K562 (cell line): Measurements from ENCODE around the gene EEF2K. TPM values are rescaled to one million over a fixed set of nuclear protein-coding genes. Genes with fewer than 3 reads are reported as not detected.

Experiments used
- ATAC-seq: fragments of 200-7000 bp; cut with Tn5 transposase; 3 replicates; pipeline ENCODE4 v1.9.1; 2020; ENCODE audit warnings: moderate library complexity
- BruUV-seq: library from RNA; stranded (reverse); fragments of 400-500 nt; replicated peaks from 2 replicates; lab custom pipeline; 2021; lab: Mats Ljungman, UMichigan
- CTCF ChIA-PET: fragments of 300-600 bp; formaldehyde crosslinking; extraction: SDS; loops from one replicate; lab custom pipeline; 2021; ENCODE audit warnings: low intra/inter-chr PET ratio; lab: Yijun Ruan, JAX
- POLR2A ChIA-PET: fragments of 300-600, 350-650 bp; sonication (Branson Sonifier 250); formaldehyde crosslinking; extraction: SDS; loops from one replicate; lab custom pipeline; 2021; ENCODE audit warnings: antibody characterized with exemption, inconsistent platforms; lab: Yijun Ruan, JAX
- DNase-seq, 4 experiments: peaks; one replicate each; pipeline versions ENCODE4 v3.0.0 to v3.0.0-alpha.2; 2011 to 2018; ENCODE audit warnings: low spot score in 3 of 4, mixed read lengths in 3 of 4; ENCODE audit errors: extremely low read depth in 1 of 4
- FAIRE-seq: peaks from 2 replicates; lab custom pipeline; 2011; peaks lifted over from hg19 to GRCh38; lab: Jason Lieb, UNC
- H2AFZ ChIP-seq: 2 replicates; pipeline ENCODE4 v1.6.0; 2011; ENCODE audit warnings: low read depth, low read length, control low read depth, inconsistent platforms
- H3K27ac ChIP-seq: fragments of 200-600 bp; 3 replicates; pipeline ENCODE4 v1.8.0; 2011; ENCODE audit warnings: low read depth, mild to moderate bottlenecking, control low read depth, inconsistent platforms, low read length, moderate library complexity, mixed read lengths; ENCODE audit errors: extremely low read depth
- H3K27me3 ChIP-seq, 2 experiments: fragments of 300-600 bp in 1 of 2; 2 replicates in 1 of 2; 3 replicates in 1 of 2; pipeline versions ENCODE4 v1.6.0 to v1.8.0; 2011; ENCODE audit warnings: inconsistent platforms in 2 of 2, low read length in 2 of 2, mild to moderate bottlenecking in 1 of 2, mixed read lengths in 1 of 2, moderate library complexity in 1 of 2; ENCODE audit not compliant: control insufficient read depth in 2 of 2, insufficient read depth in 2 of 2
- H3K36me3 ChIP-seq: fragments of 300-600 bp; 3 replicates; pipeline ENCODE4 v1.8.0; 2011; ENCODE audit warnings: mild to moderate bottlenecking, low read length, inconsistent platforms; ENCODE audit not compliant: control insufficient read depth, insufficient read depth
- H3K4me1 ChIP-seq, 2 experiments: fragments of 200-600 bp in 1 of 2; replicated peaks in 1 of 2; 2 replicates in 1 of 2; 3 replicates in 1 of 2; pipeline versions ENCODE4 v1.5.1 to v1.8.0; 2011; ENCODE audit warnings: inconsistent platforms in 2 of 2, low read length in 2 of 2, mild to moderate bottlenecking in 1 of 2, mixed read lengths in 1 of 2, moderate library complexity in 1 of 2; ENCODE audit not compliant: control insufficient read depth in 2 of 2, insufficient read depth in 2 of 2
- H3K4me2 ChIP-seq: 2 replicates; pipeline ENCODE4 v1.6.1; 2011; ENCODE audit warnings: low read length, control low read depth, inconsistent platforms, mixed read lengths; ENCODE audit not compliant: insufficient read depth
- H3K4me3 ChIP-seq: fragments of 200-600 bp; sonication (generic), shearing (Covaris generic); 2 replicates; pipeline ENCODE4 v1.5.1; 2016; ENCODE audit warnings: control low read depth, inconsistent platforms
- H3K79me2 ChIP-seq: fragments of 200-600 bp; 3 replicates; pipeline ENCODE4 v1.8.0; 2011; ENCODE audit warnings: low read length, inconsistent platforms; ENCODE audit not compliant: control insufficient read depth, insufficient read depth
- H3K9ac ChIP-seq, 2 experiments: 2 replicates each; pipeline versions ENCODE4 v1.6.0 to v1.6.1; 2011; ENCODE audit warnings: low read depth in 2 of 2, low read length in 2 of 2, control low read depth in 1 of 2, inconsistent platforms in 1 of 2, mild to moderate bottlenecking in 1 of 2, mixed read lengths in 1 of 2; ENCODE audit not compliant: insufficient read depth in 1 of 2
- H3K9me1 ChIP-seq: one replicate; pipeline ENCODE4 v1.6.0; 2011; ENCODE audit warnings: inconsistent platforms, mild to moderate bottlenecking, low read length, moderate library complexity; ENCODE audit not compliant: control insufficient read depth, insufficient read depth
- H3K9me3 ChIP-seq: replicated peaks from 2 replicates; pipeline ENCODE4 v1.5.1; 2011; ENCODE audit warnings: low read depth, low read length, inconsistent platforms; ENCODE audit not compliant: control insufficient read depth, insufficient read depth
- H4K20me1 ChIP-seq: replicated peaks from 2 replicates; pipeline ENCODE4 v1.6.1; 2011; ENCODE audit warnings: low read length, inconsistent platforms, mixed read lengths; ENCODE audit not compliant: control insufficient read depth, insufficient read depth
- ETV1 ChIP-seq: fragments of 450-650 bp; conservative IDR thresholded peaks from 2 replicates; pipeline ENCODE4 v1.6.1; 2016; ENCODE audit warnings: missing genetic modification characterization, control low read depth, low read depth, missing compliant biosample characterization
- FOXK2 ChIP-seq, 2 experiments: fragments of 450-650 bp; IDR thresholded peaks in 1 of 2; conservative IDR thresholded peaks in 1 of 2; 2 replicates each; pipeline ENCODE4 v1.6.1; 2016; ENCODE audit warnings: low read depth in 2 of 2, mild to moderate bottlenecking in 1 of 2
- FOXM1 ChIP-seq, 2 experiments: fragments of 450-650 bp in 1 of 2; sonication (generic) in 1 of 2; formaldehyde crosslinking in 1 of 2; IDR thresholded peaks; 2 replicates each; pipeline versions ENCODE4 v1.6.1 to v1.9.0; 2017 to 2022; ENCODE audit warnings: low read depth in 2 of 2, mild to moderate bottlenecking in 2 of 2, missing genetic modification reagents in 1 of 2, moderate library complexity in 1 of 2
- GATAD2A ChIP-seq: fragments of 450-650 bp; IDR thresholded peaks from 2 replicates; pipeline ENCODE4 v1.6.1; 2017
- KDM5B ChIP-seq: fragments of 200-600 bp; sonication (generic); IDR thresholded peaks from 2 replicates; pipeline ENCODE4 v1.6.1; 2012; ENCODE audit warnings: low read depth, mild to moderate bottlenecking, moderate library complexity, low read length, control low read depth, inconsistent platforms; ENCODE audit not compliant: insufficient replicate concordance
- MNT ChIP-seq, 2 experiments: fragments of 450-650 bp; conservative IDR thresholded peaks; 2 replicates each; pipeline ENCODE4 v1.6.1; 2017; ENCODE audit warnings: mild to moderate bottlenecking in 2 of 2, moderate library complexity in 2 of 2
- NFYB ChIP-seq: IDR thresholded peaks from 2 replicates; pipeline ENCODE4 v1.6.1; 2011; ENCODE audit warnings: mild to moderate bottlenecking, moderate library complexity; ENCODE audit not compliant: insufficient read length; ENCODE audit errors: extremely low read depth
- RCOR1 ChIP-seq, 2 experiments: IDR thresholded peaks; 2 replicates each; pipeline ENCODE4 v1.6.1; 2012; ENCODE audit warnings: low read depth in 2 of 2, low read length in 2 of 2, borderline replicate concordance in 1 of 2, improper control_type of control experiment in 1 of 2
- SOX6 ChIP-seq: fragments of 450-650 bp; IDR thresholded peaks from 2 replicates; pipeline ENCODE4 v1.6.1; 2014; ENCODE audit warnings: mild to moderate bottlenecking
- SP1 ChIP-seq: sonication (generic); formaldehyde crosslinking; IDR thresholded peaks from 2 replicates; pipeline ENCODE4 v1.8.1; 2022; ENCODE audit warnings: mild to moderate bottlenecking, missing genetic modification reagents
- TAL1 ChIP-seq: fragments of 450-650 bp; IDR thresholded peaks from 2 replicates; pipeline ENCODE4 v1.6.1; 2016; ENCODE audit warnings: mild to moderate bottlenecking
- THRAP3 ChIP-seq: fragments of 450-650 bp; IDR thresholded peaks from 2 replicates; pipeline ENCODE4 v1.6.1; 2016; ENCODE audit warnings: mild to moderate bottlenecking, inconsistent platforms, borderline replicate concordance
- ZNF589 ChIP-seq: fragments of 200-800 bp; sonication (Bioruptor generic); IDR thresholded peaks from 2 replicates; pipeline ENCODE4 v1.6.1; 2016; ENCODE audit warnings: low read depth, missing genetic modification characterization, missing compliant biosample characterization
- WGBS: fragments of 100-300 bp; shearing (Covaris generic); methylation state at CpG from one replicate; pipeline ENCODE4 v1.1.6; 2016; ENCODE audit warnings: low coverage, mixed read lengths; ENCODE audit not compliant: insufficient coverage; ENCODE audit errors: missing lambda C conversion rate; 5-methylcytosine and 5-hydroxymethylcytosine counted together
- in situ Hi-C: fragments of 300-500 bp; cut with MboI; formaldehyde crosslinking; loops from 4 replicates; pipeline ENCODE4 v1.15.0; 2018; ENCODE audit warnings: inconsistent platforms, mixed read lengths
- intact Hi-C: fragments of 100-400 bp; cut with micrococcal nuclease; formaldehyde crosslinking; loops from 2 replicates; pipeline ENCODE4 v1.14.2; 2022
- polyA plus RNA-seq, 8 experiments: library from polyadenylated mRNA; depleted of rRNA in 4 of 8; stranded (reverse) in 5 of 8; unstranded in 3 of 8; fragments of >200 nt; fragmentation: Nextera tagmentation in 2 of 8; fragmentation: Illumina TruSeq in 1 of 8; extraction: Ambion mirVana in 2 of 8; extraction: Trizol in 1 of 8; gene quantifications; 2 replicates each; pipeline versions ENCODE4 v1.2.1 to v1.2.3, GENCODE V29; 2011 to 2014; ENCODE audit warnings: inconsistent platforms in 1 of 8, missing spikeins in 1 of 8
- total RNA-seq, 7 experiments: library from RNA; depleted of rRNA in 6 of 7; stranded (reverse); fragments of >200 nt in 6 of 7; fragmentation: Illumina TruSeq in 2 of 7; extraction: Trizol in 2 of 7; gene quantifications; 2 replicates each; pipeline versions ENCODE4 v1.2.1 to v1.2.3, GENCODE V29; 2011 to 2021; ENCODE audit warnings: low replicate concordance in 1 of 7
- TF ChIP-seq, protein P1 (sequence below): IDR thresholded peaks from 2 replicates; pipeline ENCODE4 v1.6.1; 2014; ENCODE audit warnings: antibody characterized with exemption
- TF ChIP-seq, protein P2 (sequence below): sonication (generic); formaldehyde crosslinking; IDR thresholded peaks from 2 replicates; pipeline ENCODE4 v1.9.0; 2022; ENCODE audit warnings: mild to moderate bottlenecking, missing genetic modification reagents
- TF ChIP-seq, protein P3 (sequence below): sonication (generic); formaldehyde crosslinking; IDR thresholded peaks from 2 replicates; pipeline ENCODE4 v1.8.0; 2022; ENCODE audit warnings: missing genetic modification reagents, mild to moderate bottlenecking, moderate library complexity, borderline replicate concordance

The EEF2K gene
- total and polyA plus RNA-seq, 9 of the 15 experiments (the other 6 are each of a cell fraction or from before 2014, with no cell fraction given), result 3.0 to 35.2 (median 12.2) TPM

DNA sequence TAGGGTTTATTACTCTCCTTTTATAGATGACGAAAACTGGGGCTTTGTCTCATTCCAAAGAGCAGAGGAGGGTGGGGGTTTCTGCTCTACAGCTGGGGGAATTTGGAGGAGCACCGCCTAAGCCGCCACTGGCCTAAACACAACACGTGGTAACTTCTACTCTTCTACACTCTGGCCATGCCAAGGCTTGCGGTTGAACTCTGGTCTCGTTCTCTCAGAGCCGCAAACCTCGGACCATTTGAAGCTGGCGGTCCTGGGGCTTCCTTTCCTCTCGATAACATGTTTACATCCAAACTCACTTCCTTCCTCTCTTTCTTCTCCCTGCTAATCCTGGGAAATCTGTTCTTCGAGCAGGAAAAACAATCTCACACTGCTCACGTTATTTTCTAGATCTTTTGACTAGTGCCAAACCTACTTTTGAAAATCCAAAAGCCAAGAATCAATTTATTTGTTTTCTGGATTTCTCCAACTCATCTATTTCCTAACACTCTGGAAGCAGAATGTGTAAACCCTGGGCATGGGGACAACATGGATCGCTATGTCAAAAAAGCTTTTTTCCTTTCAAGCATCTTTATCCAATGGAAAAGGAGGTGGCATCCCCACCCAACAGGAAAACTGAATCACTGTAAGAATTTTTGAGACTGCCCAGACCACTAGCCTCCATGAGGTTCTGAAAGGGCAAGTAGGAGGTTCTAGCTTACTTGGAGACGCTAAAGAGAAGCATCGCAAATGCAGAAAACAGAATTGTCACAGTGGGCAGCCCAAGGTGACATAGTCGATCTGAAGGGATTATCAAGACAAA lies 13.6 kb upstream of the EEF2K start:
- Histone ChIP-seq H3K4me3 (peak overlapping the region; percentile 57), H3K9me3 (no peaks in the 10 kb centered on the region), H3K36me3 (no peaks in the 10 kb centered on the region; the same call in 2 of the 3 replicates), H3K4me1 (peaks cover 25 to 32% of the 10 kb centered on the region in 2 experiments; a peak in 4 of 5 replicates), H3K9me1 (no peaks in the 10 kb centered on the region), H3K27ac (peak overlapping the region; percentile 96), H4K20me1 (no peaks in the 10 kb centered on the region), H3K9ac (peak overlapping the region; percentile 32 to 92; a peak in 3 of 4 replicates), H3K4me2 (peak overlapping the region; percentile 95), H2AFZ (peak overlapping the region; percentile 98), H3K79me2 (no peaks in the 10 kb centered on the region; the same call in 2 of the 3 replicates), H3K27me3 (no peaks in the 10 kb centered on the region)
- intact Hi-C loops, result no loop called here
- in situ Hi-C loops, result no loop called here
- POLR2A ChIA-PET, result interaction anchor here (0.5 to 2.4 kb wide), 9 partner anchors 9 to 117 kb away, joined by 3 to 13 read pairs (median 3); partner anchors contain the start of gene POLR3E
- BruUV-seq, result no TSS peak
- FAIRE-seq (peak; percentile 61), ATAC-seq (peak; percentile 16), DNase-seq (peak; percentile 57 to 81 (median 60))
- CTCF ChIA-PET, result no interaction called here
- 22% methylated on average over 16 of the region's 16 CpGs for WGBS
- TF ChIP-seq, protein P1, sequence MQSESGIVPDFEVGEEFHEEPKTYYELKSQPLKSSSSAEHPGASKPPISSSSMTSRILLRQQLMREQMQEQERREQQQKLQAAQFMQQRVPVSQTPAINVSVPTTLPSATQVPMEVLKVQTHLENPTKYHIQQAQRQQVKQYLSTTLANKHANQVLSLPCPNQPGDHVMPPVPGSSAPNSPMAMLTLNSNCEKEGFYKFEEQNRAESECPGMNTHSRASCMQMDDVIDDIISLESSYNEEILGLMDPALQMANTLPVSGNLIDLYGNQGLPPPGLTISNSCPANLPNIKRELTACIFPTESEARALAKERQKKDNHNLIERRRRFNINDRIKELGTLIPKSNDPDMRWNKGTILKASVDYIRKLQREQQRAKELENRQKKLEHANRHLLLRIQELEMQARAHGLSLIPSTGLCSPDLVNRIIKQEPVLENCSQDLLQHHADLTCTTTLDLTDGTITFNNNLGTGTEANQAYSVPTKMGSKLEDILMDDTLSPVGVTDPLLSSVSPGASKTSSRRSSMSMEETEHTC, result no peak
- TF ChIP-seq FOXM1 (IDR thresholded peaks at IDR 0.05; ENCODE audit: low read depth) (peak; percentile 31; the same call in 1 of the 2 replicates), FOXM1 (CRISPR knock-in tag; IDR thresholded peaks at IDR 0.05; ENCODE audit: low read depth) (no peak), SP1 (CRISPR knock-in tag) (peak; percentile 33; the same call in 1 of the 2 replicates), MNT (conservative IDR thresholded peaks at IDR 0.05) (peak; percentile 10 to 68; a peak in 3 of 4 replicates), THRAP3 (no peak), TAL1 (no peak), SOX6 (0 out of 2 replicates have a peak, but pooled peaks have one; percentile 9), GATAD2A (no peak), ZNF589 (no peak), NFYB (peak; percentile 72), RCOR1 (IDR thresholded peaks at IDR 0.05; ENCODE audit: borderline replicate concordance in 1 of 2, low read depth in 2 of 2, low read length in 2 of 2) (no peak), KDM5B (peak; percentile 29), ETV1 (tag) (peak; percentile 41; the same call in 1 of the 2 replicates), FOXK2 (conservative IDR thresholded peaks at IDR 0.05 in 1 of 2, IDR thresholded peaks at IDR 0.05 in 1 of 2; ENCODE audit: low read depth in 2 of 2) (peak; percentile 34 to 78; a peak in 2 of 4 replicates)
- TF ChIP-seq, protein P2, sequence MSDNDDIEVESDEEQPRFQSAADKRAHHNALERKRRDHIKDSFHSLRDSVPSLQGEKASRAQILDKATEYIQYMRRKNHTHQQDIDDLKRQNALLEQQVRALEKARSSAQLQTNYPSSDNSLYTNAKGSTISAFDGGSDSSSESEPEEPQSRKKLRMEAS (CRISPR knock-in tag), result peak; percentile 86
- TF ChIP-seq, protein P3, sequence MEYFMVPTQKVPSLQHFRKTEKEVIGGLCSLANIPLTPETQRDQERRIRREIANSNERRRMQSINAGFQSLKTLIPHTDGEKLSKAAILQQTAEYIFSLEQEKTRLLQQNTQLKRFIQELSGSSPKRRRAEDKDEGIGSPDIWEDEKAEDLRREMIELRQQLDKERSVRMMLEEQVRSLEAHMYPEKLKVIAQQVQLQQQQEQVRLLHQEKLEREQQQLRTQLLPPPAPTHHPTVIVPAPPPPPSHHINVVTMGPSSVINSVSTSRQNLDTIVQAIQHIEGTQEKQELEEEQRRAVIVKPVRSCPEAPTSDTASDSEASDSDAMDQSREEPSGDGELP (CRISPR knock-in tag), result peak; percentile 84
